KMS-11 (cell line): ENCODE data around the gene TMEM225B.

Experiments
- H2AFZ ChIP-seq: fragments of 200-600 bp; sonication (generic); 2 replicates; pipeline ENCODE4 v1.6.1; 2016; ENCODE audit warnings: antibody characterized with exemption, mixed run types, low read depth
- H3K27ac ChIP-seq: fragments of 200-600 bp; sonication (generic); 2 replicates; pipeline ENCODE4 v1.6.1; 2016; ENCODE audit warnings: mild to moderate bottlenecking, mixed run types
- H3K27me3 ChIP-seq: fragments of 200-600 bp; sonication (generic); 2 replicates; pipeline ENCODE4 v1.6.1; 2017; ENCODE audit warnings: mild to moderate bottlenecking, low read depth, mixed run types, moderate library complexity; ENCODE audit not compliant: insufficient read depth
- H3K36me3 ChIP-seq: fragments of 200-600 bp; sonication (generic); 2 replicates; pipeline ENCODE4 v1.6.1; 2017; ENCODE audit warnings: mild to moderate bottlenecking, mixed run types; ENCODE audit not compliant: insufficient read depth
- H3K4me1 ChIP-seq: fragments of 200-600 bp; sonication (generic); 2 replicates; pipeline ENCODE4 v1.6.1; 2016; ENCODE audit warnings: mild to moderate bottlenecking, low read depth, mixed run types; ENCODE audit not compliant: poor library complexity, severe bottlenecking
- H3K4me2 ChIP-seq: fragments of 200-600 bp; sonication (generic); 2 replicates; pipeline ENCODE4 v1.7.0; 2016; ENCODE audit warnings: mild to moderate bottlenecking, mixed run types
- H3K4me3 ChIP-seq: fragments of 200-600 bp; sonication (generic); IDR thresholded peaks from 2 replicates; pipeline ENCODE4 v1.6.1; 2017; ENCODE audit warnings: low read depth, low read length, mixed read lengths; ENCODE audit not compliant: insufficient read depth
- H3K79me2 ChIP-seq: fragments of 200-600 bp; sonication (generic); 2 replicates; pipeline ENCODE4 v1.6.1; 2016; ENCODE audit warnings: low read depth, mixed run types; ENCODE audit not compliant: insufficient read depth
- H3K9ac ChIP-seq: fragments of 200-600 bp; sonication (generic); 2 replicates; pipeline ENCODE4 v1.6.1; 2016; ENCODE audit warnings: mild to moderate bottlenecking, mixed run types
- H4K20me1 ChIP-seq: fragments of 200-600 bp; sonication (generic); 2 replicates; pipeline ENCODE4 v1.6.1; 2016; ENCODE audit warnings: mild to moderate bottlenecking, mixed run types; ENCODE audit not compliant: insufficient read depth
- TF ChIP-seq, protein P1 (sequence below): fragments of 200-600 bp; sonication (generic); conservative IDR thresholded peaks from 2 replicates; pipeline ENCODE4 v1.6.1; 2017; ENCODE audit warnings: low read depth, mild to moderate bottlenecking, antibody characterized with exemption, low read length, moderate library complexity, mixed read lengths

The TMEM225B gene

DNA sequence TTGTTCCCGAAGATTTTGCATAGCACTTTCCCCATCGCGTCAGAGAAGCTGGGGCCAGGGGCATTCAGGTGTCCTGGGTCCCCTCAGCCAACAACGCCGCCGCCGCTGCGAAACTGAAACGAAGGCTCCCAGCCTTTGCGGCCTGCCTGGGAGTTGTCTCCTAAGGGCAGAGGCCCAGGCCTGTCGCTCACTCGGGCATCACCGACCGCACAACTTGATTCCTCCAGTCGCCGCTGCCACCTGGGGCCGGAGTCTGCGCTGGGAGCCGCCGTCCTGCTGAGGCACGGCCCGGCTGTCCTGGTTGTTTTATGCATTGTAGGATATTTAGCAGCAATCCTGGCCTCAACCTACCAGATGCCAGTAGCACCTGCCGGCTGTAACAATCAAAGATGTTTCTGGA, 40.7 kb downstream of the TMEM225B start:
- TF ChIP-seq, protein P1, sequence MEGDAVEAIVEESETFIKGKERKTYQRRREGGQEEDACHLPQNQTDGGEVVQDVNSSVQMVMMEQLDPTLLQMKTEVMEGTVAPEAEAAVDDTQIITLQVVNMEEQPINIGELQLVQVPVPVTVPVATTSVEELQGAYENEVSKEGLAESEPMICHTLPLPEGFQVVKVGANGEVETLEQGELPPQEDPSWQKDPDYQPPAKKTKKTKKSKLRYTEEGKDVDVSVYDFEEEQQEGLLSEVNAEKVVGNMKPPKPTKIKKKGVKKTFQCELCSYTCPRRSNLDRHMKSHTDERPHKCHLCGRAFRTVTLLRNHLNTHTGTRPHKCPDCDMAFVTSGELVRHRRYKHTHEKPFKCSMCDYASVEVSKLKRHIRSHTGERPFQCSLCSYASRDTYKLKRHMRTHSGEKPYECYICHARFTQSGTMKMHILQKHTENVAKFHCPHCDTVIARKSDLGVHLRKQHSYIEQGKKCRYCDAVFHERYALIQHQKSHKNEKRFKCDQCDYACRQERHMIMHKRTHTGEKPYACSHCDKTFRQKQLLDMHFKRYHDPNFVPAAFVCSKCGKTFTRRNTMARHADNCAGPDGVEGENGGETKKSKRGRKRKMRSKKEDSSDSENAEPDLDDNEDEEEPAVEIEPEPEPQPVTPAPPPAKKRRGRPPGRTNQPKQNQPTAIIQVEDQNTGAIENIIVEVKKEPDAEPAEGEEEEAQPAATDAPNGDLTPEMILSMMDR, result no peak

DNA sequence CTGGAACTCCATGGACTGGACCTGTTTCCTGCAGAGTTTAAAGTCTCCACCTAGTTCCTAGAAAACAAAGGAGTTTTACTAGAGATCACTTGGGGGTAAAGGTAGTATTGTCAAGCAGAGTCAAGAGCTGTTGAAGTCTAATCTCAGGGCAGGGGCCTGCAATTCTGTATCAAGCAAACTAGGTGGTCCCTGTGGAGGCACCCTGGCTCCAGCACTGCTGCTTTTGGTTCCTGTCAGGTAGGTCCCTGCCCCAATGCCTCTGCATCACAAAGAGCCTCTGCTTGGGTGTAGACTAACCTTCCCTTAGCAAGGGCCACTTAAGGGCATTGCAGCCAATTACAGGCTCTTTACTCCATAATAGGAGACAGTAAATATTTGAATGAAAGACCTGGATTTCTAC, 41.2 kb downstream of the TMEM225B start:
- H3K9ac ChIP-seq, result no peak overlapping the region
- H3K4me2 ChIP-seq, result no peak overlapping the region
- no peaks in the 10 kb centered on the region for H3K27me3 ChIP-seq
- H4K20me1 ChIP-seq, result no peaks in the 10 kb centered on the region
- no peaks in the 10 kb centered on the region for H3K79me2 ChIP-seq
- H3K4me3 ChIP-seq, result no peak overlapping the region
- no peak overlapping the region for H3K27ac ChIP-seq
- no peaks in the 10 kb centered on the region for H3K4me1 ChIP-seq
- no peaks in the 10 kb centered on the region for H3K36me3 ChIP-seq
- TF ChIP-seq, protein P1, result no peak
- no peak overlapping the region for H2AFZ ChIP-seq

More for the DNA sequence above, 40.7 kb downstream of the TMEM225B start:
- no peak overlapping the region for H3K4me3 ChIP-seq
- H3K36me3 ChIP-seq, result no peaks in the 10 kb centered on the region
- no peak overlapping the region for H3K9ac ChIP-seq
- no peaks in the 10 kb centered on the region for H4K20me1 ChIP-seq
- no peaks in the 10 kb centered on the region for H3K4me1 ChIP-seq
- no peak overlapping the region for H2AFZ ChIP-seq
- H3K27me3 ChIP-seq, result no peaks in the 10 kb centered on the region
- H3K79me2 ChIP-seq, result no peaks in the 10 kb centered on the region
- no peak overlapping the region for H3K27ac ChIP-seq
- no peak overlapping the region for H3K4me2 ChIP-seq

DNA sequence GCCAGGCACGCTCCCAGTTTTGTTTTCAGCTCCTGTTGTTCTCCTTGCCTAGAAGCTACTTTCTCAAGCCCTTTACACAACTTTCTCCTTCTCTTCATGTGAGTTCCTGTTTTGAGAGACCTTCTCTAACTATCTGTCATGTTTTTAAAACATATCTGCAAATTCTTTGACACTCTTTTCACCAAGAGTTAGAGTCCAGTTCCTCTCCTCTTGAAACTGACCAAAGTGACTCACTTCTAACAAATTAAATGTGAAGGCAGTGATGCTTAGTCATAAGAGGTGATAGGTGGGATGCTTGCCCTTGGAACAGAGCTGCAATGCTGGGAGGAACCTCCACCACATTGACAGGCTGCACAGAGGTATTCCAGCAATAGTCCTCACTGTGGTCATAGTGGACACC, 44.0 kb downstream of the TMEM225B start:
- Histone ChIP-seq H3K4me1 (no peaks in the 10 kb centered on the region), H2AFZ (no peak overlapping the region), H3K27me3 (no peaks in the 10 kb centered on the region), H3K4me2 (no peak overlapping the region), H3K36me3 (no peaks in the 10 kb centered on the region), H3K9ac (no peak overlapping the region), H3K79me2 (no peaks in the 10 kb centered on the region), H3K27ac (no peak overlapping the region), H3K4me3 (no peak overlapping the region), H4K20me1 (no peaks in the 10 kb centered on the region)
- TF ChIP-seq, protein P1, result no peak

DNA sequence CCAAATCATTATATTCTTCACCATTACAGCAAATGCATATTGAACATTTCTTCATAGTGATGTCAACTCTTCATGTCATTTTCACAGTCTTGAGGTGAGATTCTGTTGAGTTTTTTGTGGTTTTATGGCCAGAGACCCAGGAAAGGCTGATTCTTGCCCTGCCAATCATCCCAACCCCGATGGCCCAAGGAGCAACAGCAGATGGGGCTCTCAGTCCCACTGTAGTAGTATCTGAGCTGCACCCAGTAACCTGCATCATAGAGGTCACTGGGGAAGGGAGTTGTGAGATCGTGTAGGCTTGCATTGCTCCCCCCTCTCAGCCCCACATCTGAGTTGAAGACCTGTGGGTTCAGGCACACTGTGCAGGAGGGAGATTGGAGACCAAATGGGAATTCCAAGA, 45.4 kb downstream of the TMEM225B start:
- Histone ChIP-seq H3K36me3 (no peaks in the 10 kb centered on the region), H3K4me2 (no peak overlapping the region), H3K79me2 (no peaks in the 10 kb centered on the region), H3K27ac (no peak overlapping the region), H4K20me1 (no peaks in the 10 kb centered on the region), H3K4me3 (no peak overlapping the region), H3K9ac (no peak overlapping the region), H3K4me1 (no peaks in the 10 kb centered on the region), H3K27me3 (no peaks in the 10 kb centered on the region), H2AFZ (no peak overlapping the region)
- TF ChIP-seq, protein P1, result no peak
